ENCODE measurements around the gene CGRRF1.

DNA sequence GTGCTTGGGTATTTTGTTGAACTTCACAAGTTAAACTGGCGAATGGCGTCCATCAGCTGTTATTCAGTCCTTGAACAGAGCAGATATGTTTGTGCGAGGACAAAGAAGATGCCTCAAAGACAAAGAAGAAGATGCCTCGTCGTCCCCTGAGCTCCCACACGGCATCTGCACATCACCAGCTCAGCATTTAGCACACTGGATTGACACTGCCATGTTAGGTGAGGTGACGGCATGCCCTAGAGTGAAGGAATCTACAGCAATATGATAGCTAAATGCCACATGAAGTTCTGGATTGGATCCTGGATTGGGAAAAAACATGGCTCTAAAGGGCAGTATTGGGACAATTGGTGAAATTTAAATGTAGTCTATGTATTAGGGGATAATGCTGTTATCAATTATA lies 72.6 kb downstream of the CGRRF1 start:
- no peak for TF ChIP-seq LARP7 (IDR thresholded peaks at IDR 0.05)
- TF ChIP-seq HDAC2 (IDR thresholded peaks at IDR 0.05): no peak
- TF ChIP-seq, protein P1, sequence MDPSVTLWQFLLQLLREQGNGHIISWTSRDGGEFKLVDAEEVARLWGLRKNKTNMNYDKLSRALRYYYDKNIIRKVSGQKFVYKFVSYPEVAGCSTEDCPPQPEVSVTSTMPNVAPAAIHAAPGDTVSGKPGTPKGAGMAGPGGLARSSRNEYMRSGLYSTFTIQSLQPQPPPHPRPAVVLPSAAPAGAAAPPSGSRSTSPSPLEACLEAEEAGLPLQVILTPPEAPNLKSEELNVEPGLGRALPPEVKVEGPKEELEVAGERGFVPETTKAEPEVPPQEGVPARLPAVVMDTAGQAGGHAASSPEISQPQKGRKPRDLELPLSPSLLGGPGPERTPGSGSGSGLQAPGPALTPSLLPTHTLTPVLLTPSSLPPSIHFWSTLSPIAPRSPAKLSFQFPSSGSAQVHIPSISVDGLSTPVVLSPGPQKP (IDR thresholded peaks at IDR 0.05; ENCODE audit: low read depth, low read length): no peak
- no peak for TF ChIP-seq EP300 (IDR thresholded peaks at IDR 0.05; ENCODE audit: borderline replicate concordance in 1 of 2, control insufficient read depth in 1 of 2, low read depth in 2 of 2, low read length in 2 of 2)
- no peak for TF ChIP-seq CHD2 (IDR thresholded peaks at IDR 0.05; ENCODE audit: borderline replicate concordance, low read depth, low read length)
- no peak for TF ChIP-seq POLR2A (IDR thresholded peaks at IDR 0.05; ENCODE audit: low read depth, low read length)
- TF ChIP-seq, protein P2, sequence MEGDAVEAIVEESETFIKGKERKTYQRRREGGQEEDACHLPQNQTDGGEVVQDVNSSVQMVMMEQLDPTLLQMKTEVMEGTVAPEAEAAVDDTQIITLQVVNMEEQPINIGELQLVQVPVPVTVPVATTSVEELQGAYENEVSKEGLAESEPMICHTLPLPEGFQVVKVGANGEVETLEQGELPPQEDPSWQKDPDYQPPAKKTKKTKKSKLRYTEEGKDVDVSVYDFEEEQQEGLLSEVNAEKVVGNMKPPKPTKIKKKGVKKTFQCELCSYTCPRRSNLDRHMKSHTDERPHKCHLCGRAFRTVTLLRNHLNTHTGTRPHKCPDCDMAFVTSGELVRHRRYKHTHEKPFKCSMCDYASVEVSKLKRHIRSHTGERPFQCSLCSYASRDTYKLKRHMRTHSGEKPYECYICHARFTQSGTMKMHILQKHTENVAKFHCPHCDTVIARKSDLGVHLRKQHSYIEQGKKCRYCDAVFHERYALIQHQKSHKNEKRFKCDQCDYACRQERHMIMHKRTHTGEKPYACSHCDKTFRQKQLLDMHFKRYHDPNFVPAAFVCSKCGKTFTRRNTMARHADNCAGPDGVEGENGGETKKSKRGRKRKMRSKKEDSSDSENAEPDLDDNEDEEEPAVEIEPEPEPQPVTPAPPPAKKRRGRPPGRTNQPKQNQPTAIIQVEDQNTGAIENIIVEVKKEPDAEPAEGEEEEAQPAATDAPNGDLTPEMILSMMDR (IDR thresholded peaks at IDR 0.05 in 2 of 3, conservative IDR thresholded peaks at IDR 0.05 in 1 of 3; ENCODE audit: control insufficient read depth in 2 of 3, extremely low read depth in 1 of 3, insufficient read depth in 1 of 3, low read depth in 3 of 3, low read length in 3 of 3): no peak

Data from GM12878 (cell line).